HG02571 (cell line): ENCODE results near the gene LARGE1.

Experiments used
- ATAC-seq: cut with Tn5 transposase; IDR thresholded peaks from one replicate; pipeline ENCODE4 v1.9.1; 2021; ENCODE audit warnings: mild to moderate bottlenecking, moderate library complexity; ENCODE audit not compliant: unreplicated experiment

The LARGE1 gene

DNA sequence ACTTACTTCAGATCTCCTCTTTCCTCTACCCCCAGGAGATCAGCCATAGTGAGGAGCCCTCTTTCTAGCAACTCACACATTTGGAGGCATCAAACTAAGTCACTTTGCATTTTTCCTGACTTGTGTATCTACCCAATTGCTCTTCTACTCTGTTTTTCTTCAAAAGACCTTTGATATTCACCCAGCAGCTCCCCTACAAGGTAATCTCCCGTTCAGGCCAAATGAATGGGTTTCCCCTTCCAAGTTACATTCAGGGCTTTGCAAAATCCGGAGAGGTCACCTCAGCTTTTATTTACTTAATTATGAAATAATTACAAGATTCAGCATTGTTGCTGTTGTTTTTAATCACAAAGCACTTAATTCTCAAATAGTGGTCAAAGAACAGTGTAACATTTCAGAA lies 6.1 kb downstream of the LARGE1 start:
- ATAC-seq = no peak

- ATAC-seq = no peak
Observed at GRCh38 chr22:33913188-33913587, 7.1 kb downstream of the LARGE1 start.

DNA sequence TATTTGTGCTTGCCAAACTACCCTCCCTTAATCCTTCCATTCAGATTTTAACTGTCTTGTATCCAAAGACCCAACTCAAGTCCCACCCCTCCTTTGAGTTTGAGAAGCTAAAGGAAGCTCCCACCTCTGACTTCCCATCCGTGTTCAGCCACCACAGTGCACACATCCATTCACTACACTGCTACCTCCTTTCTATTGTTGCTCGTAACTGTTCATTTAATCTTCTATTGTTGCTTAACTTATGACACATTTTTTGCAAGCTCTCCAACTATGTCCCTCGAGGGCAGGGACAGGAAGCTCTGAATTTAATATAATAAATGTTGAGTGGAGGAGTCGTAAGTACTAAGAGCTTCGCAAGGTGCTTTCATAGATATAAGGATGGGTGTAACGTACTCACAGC lies 10.4 kb downstream of the LARGE1 start:
- ATAC-seq = no peak

- ATAC-seq = no peak
Observed at GRCh38 chr22:33909075-33909458, 11.2 kb downstream of the LARGE1 start.

DNA sequence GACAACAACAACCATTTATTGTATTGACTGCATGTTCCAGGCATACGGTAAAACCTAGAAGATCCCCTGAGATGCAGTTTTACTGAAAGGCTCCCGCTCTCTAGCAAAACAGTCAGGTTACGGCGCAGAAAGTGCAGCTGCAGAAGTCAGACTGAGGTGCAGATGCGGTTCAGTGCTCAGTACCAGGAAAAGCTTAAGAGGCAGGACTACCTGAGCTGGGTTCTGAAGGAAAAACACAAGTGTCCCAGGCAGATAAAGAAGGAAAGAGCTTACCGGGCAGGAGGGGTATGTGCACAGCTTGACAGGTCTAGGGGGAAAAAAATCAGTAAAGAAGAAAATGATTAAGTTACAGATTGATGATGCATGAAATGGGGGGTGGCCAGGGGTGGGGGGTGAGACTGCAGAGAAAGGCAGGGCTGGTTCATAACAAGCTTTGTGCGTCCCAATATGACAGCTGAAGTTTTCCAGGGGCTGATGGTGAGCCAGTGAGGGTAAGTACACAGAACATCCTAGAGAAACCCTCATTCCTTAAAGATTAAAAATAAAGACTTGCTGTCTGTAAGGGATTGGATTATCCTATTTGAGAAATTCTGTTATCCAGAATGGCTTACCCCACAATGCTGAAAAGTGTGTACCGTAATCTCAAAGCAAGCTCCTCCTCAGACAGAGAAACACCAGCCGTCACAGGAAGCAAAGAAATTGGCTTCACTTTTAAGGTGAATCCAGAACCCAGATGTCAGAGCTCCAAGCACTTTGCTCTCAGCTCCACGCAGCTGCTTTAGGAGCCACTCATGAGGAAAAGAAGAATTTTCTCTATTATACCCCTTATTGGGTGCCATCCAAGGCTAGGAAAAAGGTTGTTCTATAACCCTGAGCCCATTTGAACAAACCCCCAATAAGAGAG lies 11.9 kb downstream of the LARGE1 start:
- no peak for ATAC-seq

DNA sequence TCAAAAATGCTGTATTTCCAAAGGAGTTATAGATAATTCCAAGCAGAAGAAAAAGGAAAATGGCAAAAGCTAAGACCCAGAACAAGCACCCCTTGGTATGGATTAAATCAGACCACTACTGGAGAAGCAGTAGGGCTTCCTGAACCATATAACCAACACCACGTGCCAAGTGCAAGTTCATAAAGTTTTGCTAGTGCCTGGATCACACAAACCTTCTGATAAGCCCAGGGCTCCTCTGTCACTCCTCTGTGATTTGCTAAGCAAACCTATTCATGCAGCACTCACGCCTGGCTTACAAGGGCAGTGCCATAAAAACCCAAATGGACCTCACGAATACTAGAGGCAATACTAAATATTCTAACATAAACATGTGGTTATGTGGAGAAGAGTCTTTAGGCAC lies 13.3 kb downstream of the LARGE1 start:
- no peak for ATAC-seq

DNA sequence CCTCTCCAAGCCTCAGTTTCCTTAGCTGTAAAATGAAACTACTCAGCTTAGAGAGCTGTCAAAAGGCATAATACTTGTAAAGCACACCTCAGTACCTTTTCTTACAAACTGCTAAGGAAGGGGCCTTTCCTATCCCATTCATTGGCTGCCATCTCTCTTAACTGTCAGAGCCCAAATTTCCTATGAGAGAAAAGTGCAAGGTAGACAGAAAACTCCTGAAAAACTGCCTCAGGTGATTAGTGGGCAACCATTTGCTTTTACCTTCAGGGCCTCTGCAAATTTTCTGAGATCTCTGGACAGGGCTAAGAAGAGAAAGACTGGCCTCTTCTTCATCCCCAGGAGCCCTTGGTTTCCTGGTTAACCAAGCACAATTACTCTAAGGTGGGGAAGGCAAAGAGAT lies 13.8 kb downstream of the LARGE1 start:
- ATAC-seq = no peak

DNA sequence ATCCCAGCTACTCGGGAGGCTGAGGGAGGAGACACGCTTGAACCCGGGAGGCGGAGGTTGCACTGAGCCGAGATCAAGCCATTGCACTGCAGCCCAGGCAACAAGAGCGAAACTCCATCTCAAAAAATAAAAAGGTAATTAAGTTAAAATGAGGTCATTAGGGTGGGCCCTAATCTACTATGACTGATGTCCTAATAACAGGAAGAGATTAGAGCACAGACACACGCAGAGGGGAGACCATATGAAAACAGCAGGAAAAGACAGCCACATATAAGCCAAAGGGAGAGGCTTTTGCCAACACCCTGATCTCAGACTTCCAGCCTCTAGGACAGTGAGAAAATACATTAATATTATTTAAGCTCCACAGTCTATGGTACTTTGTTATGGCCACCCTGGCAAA lies 17.3 kb downstream of the LARGE1 start:
- no peak for ATAC-seq

GRCh38 chr22:33902073-33902472 lies 18.2 kb downstream of the LARGE1 start:
- ATAC-seq = no peak

DNA sequence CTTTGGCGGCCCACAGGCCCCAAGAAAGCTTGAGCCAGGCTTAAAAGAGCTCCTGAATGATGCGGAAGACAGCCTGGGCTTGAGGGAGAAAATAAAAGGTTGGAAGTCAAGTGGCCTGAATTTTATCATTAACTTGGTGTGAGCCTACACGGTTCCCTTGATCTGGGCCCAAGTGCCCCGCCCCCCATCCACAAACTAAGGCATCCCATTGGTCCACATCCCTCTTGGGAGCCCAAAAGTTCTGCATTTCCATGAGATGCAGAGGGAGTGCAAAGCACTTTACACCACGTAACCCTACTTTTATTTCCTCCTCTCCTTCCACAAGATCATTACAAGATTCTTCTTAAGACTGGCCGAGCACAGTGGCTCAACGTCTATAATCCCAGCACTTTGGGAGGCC lies 22.2 kb downstream of the LARGE1 start:
- no peak for ATAC-seq

GRCh38 chr22:33897448-33897835 lies 22.8 kb downstream of the LARGE1 start:
- ATAC-seq = no peak

- peak; percentile 49 for ATAC-seq
Observed at GRCh38 chr22:33896575-33897447, 23.5 kb downstream of the LARGE1 start.

- peak; percentile 55 for ATAC-seq
Observed at GRCh38 chr22:33896154-33896553, 24.1 kb downstream of the LARGE1 start.

DNA sequence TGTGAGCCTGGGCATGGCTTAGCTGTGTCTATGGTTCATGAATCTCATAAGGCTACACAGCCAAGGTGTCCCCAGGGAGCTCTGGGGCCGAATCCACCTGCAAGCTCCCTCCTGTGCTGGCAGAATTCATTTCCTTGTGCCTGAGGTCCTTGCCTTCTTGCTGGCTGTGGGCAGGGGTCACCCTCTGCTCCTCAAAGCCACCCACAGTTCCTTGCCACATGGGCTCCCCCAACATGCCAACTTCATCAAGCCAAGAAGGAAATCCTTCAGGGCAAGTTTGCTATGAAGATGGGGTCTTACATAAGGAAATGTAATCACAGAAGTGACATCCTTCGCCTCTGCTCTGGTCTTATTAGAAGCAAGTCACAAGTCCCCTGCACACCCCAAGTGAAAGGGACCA lies 24.8 kb downstream of the LARGE1 start:
- no peak for ATAC-seq

- no peak for ATAC-seq
Observed at GRCh38 chr22:33894515-33894914, 25.8 kb downstream of the LARGE1 start.

DNA sequence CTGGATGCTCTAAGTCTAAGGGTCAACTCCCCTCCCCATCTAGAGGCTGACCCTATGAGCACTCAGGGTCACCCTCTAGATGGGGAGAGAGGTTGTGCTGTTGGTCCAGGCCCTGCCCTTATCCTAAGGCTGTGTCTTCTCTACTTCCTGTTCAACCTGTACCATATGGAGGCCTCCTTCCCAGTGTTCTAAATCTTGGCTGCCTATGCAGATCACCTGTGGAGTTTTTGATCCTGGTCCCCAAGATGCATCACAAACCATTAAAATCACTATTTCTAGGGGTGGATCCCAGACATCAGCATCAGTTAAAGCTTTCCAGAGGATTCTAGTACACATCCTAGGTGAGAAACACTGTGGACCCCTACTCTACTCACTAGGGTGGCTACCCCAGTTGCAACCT lies 26.2 kb downstream of the LARGE1 start:
- ATAC-seq = no peak

DNA sequence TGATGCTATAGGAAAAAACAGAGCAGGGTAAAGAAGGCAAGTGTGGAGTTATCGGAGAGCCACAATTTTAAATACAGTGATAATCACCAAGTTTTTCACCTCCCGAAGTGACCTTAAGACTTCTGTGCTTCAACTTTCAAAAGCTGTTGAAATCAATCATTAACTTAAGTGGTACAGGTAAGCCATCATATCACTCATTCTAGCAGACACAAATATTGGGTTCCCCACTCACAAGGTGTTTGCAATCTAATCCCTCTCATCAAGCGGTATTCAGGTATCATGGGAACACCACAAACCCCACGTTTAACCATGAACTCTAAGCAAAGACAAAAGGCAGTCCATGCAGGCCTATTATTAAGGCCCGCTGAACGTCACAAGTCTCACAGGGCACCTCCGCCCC lies 26.8 kb downstream of the LARGE1 start:
- ATAC-seq = no peak

- ATAC-seq = no peak
Observed at GRCh38 chr22:33891992-33892391, 28.3 kb downstream of the LARGE1 start.

DNA sequence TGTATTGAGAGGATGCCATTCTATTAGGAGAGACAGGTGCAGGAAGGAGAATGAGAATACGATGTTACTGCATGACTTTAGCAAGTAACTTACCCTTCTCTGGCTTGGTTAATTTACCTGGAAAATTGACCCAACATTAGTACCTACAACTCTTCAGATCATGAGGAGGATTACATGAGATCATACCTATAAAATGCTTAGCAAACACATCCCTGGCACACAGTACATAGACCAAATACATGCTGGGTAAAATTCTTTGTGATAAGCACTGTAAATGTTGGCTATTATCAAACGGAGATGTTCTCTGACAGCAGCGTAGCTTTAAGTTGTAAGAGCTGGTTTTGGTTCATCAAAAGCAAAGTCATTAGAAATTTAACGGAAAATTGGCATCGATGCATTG lies 28.8 kb downstream of the LARGE1 start:
- ATAC-seq = no peak

DNA sequence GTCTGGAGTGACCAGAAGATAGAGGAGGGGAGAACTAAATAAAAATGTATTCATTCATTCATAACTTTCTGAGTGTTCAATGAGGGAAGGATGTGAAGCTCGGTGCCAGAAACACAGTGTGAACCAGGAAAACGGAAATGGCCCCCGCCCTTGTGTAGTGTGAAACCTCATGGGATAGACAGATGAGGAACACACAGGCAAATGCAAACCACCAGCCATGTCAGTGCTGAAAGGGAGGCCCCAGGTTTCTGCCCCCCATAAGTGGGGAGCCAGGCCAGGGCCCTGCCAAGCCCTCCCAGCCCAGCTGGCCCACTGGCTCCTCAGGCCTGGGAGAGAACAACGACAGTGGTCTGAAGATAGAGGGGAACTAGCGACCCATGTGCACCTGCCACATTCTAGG lies 30.5 kb downstream of the LARGE1 start:
- no peak for ATAC-seq

GRCh38 chr22:33888821-33889220 lies 31.5 kb downstream of the LARGE1 start:
- ATAC-seq = no peak

DNA sequence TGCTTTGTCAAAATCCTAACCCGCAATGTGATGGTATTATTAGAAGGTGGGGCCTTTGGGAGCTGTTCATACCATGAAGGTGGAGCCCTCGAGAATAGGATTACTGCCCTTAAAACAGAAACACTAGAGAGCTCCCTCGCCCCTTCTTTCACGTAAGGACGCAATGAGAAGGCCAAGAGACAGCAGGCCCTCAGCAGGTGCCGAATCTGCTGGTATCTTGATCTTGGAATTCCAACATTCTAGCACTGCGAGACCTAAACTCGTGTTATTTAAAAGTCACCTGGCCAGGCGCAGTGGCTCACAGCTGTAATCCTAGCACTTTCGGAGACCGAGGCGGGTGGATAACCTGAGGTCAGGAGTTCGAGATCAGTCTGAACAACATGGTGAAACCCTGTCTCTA lies 33.1 kb downstream of the LARGE1 start:
- ATAC-seq = no peak
